T-helper 2 cell treated with Interferon-gamma antibody and Interleukin-4, amounts not matched to agents 100 ng/mL and 5 ng/mL, for 36 hours (primary cell): ENCODE measurements around the gene TLR6. TPM values are rescaled to one million over a fixed set of nuclear protein-coding genes. Genes with fewer than 3 reads are reported as not detected.
"Not testable (repeated sequence)": the region's sequence is repeated elsewhere in the genome, so short reads cannot be mapped to it uniquely, and the experiment has no call there.

Experiments used
- intact Hi-C: fragments of 100-400 bp; cut with micrococcal nuclease; formaldehyde crosslinking; loops from one replicate; pipeline ENCODE4 v1.15.1; 2023
- total RNA-seq: library from RNA; stranded (reverse); gene quantifications from 2 replicates; pipeline ENCODE4 v1.2.3, GENCODE V29; 2022

TLR6 gene
- total RNA-seq, 1 donor from 2014 or later, result 1.3 TPM

- intact Hi-C loops, result no loop called here
These were observed 65.6 kb downstream of the TLR6 start for GRCh38 chr4:38791010-38791409.

DNA sequence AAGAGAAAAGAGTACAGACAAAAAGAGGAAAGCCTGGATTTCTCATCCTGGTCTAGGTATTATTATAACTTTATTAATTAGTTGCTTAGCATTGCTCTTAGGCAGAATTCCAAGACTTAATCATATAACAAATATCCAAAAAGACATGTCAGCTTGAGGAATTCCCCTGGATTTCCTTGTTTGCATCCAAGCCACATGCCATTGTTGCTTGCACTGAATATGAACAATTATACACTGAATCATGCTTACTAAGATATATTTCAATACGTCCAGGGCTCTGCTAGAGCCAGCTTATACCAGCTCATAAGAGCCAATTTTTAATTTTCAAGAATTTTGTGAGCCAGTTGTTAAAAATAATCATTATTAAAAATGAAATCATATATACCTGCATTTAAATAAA, 68.3 kb downstream of the TLR6 start:
- intact Hi-C loops, result no loop called here

GRCh38 chr4:38787693-38788092, 68.9 kb downstream of the TLR6 start:
- intact Hi-C loops, result no loop called here

DNA sequence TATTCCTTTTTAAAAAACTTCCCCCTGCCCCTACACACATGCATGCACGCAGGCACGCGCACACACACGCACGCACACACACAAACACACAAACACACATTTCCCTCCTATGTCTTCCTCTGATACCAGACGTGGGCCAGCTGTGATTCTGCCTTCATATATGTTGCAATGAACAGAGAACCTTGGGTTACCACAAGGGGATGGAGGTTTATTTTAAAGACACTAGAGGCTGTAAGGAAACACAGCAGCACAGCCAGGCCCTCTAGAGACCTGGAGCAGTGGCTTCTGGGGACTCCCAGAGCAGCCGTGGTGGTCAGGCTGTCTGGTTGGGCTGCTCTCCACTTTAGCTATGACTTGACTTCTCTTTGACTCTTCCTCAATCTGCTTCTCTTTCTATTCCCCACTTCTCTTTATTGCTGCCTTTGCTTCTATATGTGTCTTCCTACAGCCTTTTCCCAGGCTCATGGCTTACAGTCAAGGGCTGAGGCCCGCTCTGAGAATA, 70.7 kb downstream of the TLR6 start:
- intact Hi-C loops, result no loop called here

- intact Hi-C loops, result no loop called here
These were observed 71.4 kb downstream of the TLR6 start for GRCh38 chr4:38785041-38785790.

DNA sequence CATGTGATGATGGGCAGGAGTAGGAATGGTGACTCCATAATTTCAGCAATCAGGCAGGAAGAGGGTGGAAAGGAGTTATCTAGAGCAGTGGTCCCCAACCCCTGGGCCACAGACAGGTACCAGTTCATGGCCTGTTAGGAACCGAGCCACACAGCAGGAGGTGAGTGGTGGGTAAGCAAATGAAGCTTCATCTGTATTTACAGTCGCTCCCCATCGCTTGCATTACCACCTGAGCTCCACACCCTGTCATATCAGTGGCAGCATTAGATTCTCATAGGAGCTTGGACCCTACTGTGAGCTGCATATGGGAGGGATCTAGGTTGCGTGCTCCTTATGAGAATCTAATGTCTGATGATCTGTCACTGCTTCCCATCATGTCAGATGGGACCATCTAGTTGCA, 72.5 kb downstream of the TLR6 start:
- intact Hi-C loops, result no loop called here

GRCh38 chr4:38783109-38783460, 73.5 kb downstream of the TLR6 start:
- intact Hi-C loops, result loop anchor here (1.0 kb wide), 1 partner anchor 24 kb away; no protein-coding TSS in a partner anchor

DNA sequence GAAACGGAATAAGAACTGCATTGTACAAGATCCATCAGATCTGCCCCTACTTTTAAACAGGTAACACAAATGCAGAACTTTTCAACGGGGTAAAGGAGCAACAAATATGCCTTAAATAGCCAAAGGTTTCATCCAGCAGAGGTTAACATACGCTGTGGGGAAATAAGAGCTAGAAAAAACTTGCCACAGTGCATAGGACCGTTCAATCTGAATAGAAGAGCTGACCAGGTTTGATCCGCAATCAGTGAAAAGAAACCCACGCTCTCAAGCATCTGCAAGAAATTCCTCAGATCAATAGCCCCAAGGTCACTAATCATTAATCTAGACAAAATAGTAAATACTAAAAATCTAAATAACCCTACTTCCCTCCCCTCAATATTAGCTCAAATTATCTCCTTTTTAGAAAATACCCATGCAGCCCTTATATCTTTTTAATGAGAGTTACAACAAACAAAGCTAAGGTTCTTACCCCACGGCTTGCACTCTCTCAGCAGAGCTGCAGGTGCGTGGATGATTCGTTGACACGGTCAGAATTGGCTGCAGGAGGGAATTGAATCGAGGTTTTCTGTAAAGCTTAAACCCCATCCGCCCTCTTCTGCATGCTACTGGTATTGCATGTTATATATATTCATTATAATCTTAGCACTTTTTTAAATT, 74.0 kb downstream of the TLR6 start, which contains the start of gene TLR10:
Gene TLR10 (minus strand): TSS at position 539 of the 657 bp plus-strand sequence. CDS start 7,400 bp downstream, outside the sequence.
- intact Hi-C loops, result loop anchor here (1.0 kb wide), 1 partner anchor 23 kb away; no protein-coding TSS in a partner anchor

- intact Hi-C loops, result no loop called here
These were observed 74.8 kb downstream of the TLR6 start for GRCh38 chr4:38781854-38782261.

GRCh38 chr4:38780833-38781484, 75.7 kb downstream of the TLR6 start:
- intact Hi-C loops, result no loop called here

DNA sequence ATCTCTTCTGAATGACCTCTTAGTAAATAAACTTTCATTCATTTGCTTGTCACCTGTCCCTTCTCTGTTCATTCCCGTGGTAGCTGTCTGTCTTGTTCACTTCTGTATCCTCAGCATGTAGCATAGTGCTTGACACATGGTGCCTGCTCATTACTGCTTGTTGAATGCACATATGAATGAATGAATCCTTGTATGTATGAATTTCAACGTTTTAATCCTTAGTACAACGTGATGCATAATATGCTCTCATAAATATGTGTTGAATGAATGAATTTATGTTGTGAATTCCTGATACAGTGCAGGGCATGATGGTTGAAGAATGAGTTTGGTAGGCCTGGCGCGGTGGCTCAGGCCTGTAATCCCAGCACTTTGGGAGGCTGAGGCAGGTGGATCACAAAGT, 76.8 kb downstream of the TLR6 start:
- intact Hi-C loops, result no loop called here

GRCh38 chr4:38777925-38778324, 78.7 kb downstream of the TLR6 start:
- intact Hi-C loops, result not testable (repeated sequence)

DNA sequence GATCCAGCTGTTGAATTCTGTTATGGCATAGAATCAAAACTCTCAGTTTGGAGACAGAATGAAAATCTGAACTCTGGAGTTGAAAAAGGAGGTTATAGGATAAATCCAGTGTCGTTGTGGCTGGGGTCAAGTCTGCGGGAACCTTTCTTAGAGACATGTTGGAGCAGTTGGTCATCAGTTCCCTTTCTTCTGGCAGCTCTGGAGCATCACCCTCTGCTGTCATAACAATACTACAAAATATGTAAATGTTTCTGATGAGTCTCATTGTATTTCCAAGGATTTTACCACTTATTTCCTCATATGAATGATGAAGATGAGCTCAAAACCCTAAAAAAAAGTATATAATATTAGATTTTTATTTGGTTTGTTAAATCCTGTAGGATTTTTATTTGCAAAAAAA, 81.3 kb downstream of the TLR6 start:
- intact Hi-C loops, result no loop called here

- intact Hi-C loops, result no loop called here
These were observed 82.2 kb downstream of the TLR6 start for GRCh38 chr4:38774181-38774955.

Other genes with a start within 250 kb of the TLR6 start
- 15.5 and 17.0 TPM in 2 replicates for gene KLF3, start 192.6 kb downstream of the TLR6 start, total RNA-seq
- 0.05 TPM in 1 of 2 replicates, not detected in the other for gene TLR10, start 73.8 kb downstream of the TLR6 start, total RNA-seq
- gene TLR1, start 52.0 kb downstream of the TLR6 start, total RNA-seq, result 5.0 and 5.1 TPM in 2 replicates
- gene FAM114A1, start 11.0 kb upstream of the TLR6 start, total RNA-seq, result 0.07 and 0.09 TPM in 2 replicates
- 20.5 and 22.3 TPM in 2 replicates for gene TMEM156, start 175.6 kb upstream of the TLR6 start, total RNA-seq
- gene KLHL5, start 205.4 kb upstream of the TLR6 start, total RNA-seq, result 39.7 and 39.9 TPM in 2 replicates